NK-92 (cell line): Measurements from ENCODE around the gene C19orf25.

ENCODE experiments used
- DNase-seq: peaks from one replicate; lab custom pipeline; 2025; ENCODE audit not compliant: unreplicated experiment; lab: John Stamatoyannopoulos, UW

C19orf25 gene

DNA sequence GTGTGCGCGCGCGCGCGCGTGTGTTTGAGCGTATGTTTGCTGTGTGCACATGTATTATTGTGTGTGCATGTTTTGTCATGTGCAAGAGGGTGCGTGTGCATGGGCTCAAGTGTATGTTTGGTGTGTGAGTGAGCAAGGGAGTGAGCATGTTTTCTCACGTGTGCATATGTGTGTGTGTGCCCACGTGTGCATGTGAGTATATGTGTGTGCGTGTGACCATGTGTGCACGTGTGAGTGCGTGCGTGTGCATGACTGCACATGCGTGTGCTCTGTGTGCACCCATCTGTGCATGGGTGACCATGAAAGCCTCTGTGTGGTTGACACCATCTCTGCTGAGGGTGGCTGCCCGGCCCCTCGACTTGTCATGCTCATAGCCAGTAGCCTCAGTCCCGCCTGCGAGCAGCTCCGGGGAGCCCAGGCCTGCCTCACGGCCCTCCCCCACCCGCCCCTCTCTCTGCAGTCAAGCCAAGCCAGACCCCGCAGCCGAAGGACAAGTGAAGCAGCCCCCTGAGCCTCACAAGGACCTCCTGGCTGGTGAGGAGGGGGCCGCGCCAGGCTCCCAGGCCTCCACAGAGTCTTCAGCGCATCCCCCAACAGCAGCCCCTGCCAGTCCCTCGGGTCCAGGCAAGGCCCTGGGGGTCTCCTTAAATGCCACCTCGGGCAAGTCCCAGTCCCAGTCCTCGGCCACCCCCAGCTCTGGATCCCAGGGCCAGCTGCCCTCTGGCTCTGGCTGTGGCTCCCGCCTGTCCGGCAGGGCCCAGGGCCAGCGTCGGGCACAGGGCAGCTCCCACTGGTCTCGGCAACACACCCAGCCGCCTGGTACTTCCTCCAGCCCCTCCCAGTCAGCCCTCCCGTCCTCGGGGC lies 17.9 kb upstream of the C19orf25 start:
- no peak for DNase-seq

DNA sequence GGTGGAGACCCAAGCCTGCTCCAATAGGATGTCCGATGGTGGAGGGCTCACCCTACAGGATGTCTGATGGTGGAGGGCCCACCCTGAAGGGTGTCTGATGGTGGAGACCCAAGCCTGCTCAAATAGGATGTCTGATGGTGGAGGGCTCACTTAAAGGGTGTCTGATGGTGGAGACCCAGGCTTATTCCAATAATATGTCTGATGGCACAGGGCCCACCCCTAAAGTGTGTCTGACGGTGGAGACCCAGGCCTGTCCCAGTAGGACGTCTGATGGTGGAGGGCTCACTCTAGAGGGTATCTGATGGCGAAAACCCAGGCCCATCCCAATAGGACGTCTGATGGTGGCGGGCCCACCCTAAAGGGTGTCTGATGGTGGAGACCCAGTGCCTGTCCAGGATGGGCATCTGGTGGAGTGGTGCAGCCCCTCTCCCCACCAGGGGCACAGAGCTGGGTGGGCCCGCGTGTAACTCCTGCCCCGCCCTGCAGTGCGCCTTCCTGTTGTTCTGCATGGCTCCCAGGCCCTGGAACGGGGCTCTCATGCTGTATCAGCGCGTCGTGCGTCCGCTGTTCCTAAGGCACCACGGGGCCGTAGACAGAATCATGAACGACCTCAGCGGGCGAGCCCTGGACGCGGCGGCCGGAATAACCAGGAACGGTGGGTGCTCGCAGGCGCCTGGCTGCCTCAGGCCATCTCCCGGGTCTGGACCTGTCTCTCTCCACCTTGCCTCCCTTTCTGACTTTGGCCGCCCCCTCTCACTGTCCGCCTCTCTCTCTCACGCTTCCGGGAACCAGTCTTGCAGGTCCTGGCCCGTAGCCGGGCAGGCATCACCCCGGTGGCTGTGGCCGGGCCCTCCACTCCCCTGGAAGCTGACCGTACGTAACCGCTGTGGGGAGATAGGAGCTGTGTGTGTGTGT lies 17.0 kb upstream of the C19orf25 start:
- DNase-seq = no peak

DNA sequence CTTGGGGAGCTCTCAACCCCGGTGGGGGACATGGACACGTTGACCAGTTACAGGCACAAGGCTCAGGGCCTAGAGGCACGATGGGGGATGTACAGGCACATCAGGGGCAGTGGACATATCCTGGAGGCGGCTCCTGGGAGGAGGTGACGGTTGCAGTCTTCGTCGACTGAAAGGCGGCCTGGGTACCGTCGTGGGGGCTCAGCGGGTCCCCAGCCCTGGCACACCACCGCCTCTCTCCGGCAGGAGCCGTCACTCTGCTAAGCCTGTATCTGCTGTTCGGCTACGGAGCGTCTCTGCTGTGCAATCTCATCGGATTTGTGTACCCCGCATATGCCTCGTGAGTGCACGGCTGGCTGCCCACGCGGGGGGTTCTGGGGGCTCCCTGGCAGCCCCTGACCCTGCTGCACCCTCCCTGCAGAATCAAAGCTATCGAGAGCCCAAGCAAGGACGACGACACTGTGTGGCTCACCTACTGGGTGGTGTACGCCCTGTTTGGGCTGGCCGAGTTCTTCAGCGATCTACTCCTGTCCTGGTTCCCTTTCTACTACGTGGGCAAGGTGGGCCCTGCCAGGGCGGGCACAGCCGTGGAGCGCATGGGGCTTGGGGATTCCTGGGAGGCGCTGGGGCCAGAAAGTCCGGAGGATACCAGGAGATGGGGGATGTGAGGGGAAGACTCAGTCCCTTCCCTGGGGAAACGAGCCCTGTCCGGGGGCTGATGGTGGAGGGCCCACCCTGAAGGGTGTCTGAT lies 16.2 kb upstream of the C19orf25 start:
- DNase-seq = no peak

DNA sequence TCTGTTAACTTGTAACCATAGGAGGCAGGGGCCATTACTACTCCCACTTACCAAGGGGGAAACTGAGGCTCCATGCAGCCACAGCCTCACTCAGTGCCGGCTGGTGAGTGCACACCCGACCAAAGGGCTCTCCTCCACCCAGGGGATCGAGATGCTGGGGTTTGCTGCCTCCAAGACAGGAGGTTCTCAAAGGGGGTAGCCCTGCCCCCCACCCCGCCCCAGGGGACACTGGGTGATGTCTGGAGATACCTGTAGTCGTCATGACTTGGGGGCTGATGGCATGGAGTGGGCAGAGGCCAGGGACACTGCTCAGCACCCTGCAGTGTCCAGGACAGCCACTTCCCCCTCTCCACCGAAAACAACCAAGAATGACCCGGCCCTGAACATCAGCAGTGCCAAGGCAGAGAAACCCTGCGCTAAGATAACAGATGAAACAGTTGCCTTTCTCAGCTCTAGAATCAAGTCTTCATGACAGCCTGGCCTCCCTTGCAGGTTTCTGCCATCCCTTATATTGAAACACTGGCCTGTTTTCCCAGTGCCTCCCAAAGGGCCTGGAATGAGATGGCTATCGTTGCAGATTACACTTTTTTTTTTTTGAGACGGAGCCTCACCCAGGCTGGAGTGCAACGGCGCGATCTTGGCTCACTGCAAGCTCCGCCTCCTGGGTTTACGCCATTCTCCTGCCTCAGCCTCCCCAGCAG lies 15.2 kb upstream of the C19orf25 start:
- no peak for DNase-seq

DNA sequence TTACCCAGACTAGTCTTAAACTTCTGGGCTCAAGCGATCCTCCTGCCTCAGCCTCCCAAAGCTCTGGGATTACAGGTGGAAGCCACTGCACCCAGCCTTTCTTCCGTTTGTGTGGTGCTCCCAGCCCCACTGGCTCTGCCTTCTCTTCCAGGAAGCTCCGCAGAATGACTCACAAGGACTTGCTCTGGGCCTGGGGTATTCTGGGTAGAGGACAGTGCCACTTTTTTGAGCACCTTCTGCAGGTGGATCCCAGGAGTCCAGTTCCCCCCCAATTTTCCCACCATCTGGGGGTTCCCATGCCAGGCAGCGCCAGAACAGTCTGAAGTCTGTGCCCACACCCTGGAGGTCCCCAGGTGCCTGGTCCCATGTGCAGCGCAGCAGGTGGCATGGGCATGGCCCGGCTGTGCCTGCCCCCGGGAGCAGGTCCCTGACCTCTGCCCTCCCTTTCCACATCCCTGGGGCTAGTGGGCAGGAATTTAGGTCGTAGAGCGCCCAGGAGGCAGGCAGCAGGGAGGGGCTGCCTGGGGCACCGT lies 13.5 kb upstream of the C19orf25 start:
- no peak for DNase-seq

DNA sequence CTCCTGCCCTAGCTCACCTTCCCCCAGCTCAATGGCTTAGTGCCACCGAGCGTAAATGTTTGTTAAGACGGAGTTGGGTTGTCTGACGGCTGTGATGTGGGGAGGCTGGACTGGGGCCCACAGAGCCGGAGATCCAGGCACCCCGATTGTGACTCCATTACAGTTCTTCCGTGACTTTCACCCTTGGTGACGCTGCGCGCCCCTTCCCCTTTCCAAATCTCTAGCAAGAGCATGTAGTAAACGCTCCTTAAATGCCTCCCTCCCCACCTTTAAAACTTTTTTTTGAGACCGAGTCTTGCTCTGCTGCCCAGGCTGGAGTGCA lies 12.8 kb upstream of the C19orf25 start:
- no peak for DNase-seq

DNA sequence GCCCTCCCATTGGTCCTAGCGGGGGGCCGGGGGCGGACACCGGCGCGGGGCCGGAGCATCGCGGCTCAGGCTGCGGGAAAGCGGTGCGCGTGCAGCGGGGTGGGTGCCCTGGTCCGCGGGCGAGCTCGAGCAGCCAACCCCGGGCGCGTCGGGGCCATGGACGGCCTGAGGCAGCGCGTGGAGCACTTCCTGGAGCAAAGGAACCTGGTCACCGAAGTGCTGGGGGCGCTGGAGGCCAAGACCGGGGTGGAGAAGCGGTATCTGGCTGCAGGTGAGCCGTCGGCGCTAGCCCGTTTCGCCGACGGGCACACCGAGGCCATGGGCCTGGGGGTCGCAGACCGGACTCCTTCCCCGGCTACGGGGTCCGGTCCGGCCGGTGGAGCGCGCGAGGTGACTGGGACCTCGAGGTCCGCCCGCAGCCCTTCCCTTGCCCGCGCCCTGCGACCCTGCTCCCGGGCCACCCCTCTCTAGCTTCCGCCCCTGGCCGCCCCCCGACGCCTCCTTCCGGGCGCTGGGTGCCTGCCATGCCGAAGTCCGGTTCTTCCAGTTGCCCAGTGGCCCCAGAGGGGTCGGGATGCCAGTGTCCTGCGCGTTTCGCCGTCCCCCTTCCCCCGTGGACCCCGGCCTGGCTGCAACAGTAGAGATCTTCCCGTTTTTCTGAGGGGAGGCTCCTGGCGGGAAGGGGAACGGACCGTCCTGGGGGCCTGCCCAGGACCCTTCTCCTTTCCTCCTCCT lies 12.3 kb upstream of the C19orf25 start, which contains the start of gene REEP6:
Gene REEP6 (plus strand): TSS at position 68 of the 735 bp plus-strand sequence. CDS start 89 bp downstream, at position 157.
- DNase-seq = no peak

DNA sequence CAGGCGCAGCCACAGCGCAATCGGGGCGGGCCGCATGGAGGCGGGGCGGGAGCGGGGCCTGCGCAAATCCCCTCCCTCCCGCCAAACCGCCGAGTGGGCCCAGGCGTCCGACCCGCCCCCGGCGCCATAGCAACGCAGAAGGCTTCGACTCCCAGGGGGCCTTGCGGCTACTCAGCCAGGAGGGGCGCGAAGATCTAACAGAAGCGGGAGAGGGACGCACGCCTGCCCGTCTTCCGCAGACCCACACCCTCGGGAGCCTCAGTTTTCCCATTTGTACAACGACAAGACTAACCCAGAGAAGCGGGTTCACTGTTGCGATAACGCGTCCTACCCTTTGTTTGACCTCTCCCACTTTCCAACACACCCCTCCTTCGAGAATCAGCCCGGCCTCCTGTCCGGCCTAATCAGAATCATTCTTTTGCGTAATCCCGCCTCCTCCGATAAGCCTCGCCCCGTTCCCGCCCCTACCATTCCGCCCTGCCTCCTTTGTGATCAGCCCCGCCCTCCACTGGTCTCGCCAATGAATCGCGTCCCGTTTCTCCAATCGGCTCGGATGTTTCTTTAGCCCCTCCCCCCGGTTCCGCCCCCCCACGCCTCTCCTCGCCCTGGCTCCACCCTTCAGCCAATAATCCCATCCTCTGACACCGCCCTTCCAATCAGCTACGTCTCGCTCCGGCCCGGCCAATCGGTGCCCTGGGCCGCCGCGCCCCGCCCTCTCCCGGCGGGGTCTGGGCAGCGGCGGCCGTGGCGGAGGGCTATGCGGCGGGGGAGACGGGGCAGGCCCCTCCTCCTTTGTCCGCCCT lies 11.5 kb upstream of the C19orf25 start, which contains the start of gene PCSK4:
Gene PCSK4 (minus strand): TSS at position 40 of the 803 bp plus-strand sequence. CDS start 4 bp downstream, at position 36.
- peak; percentile 93 for DNase-seq

DNA sequence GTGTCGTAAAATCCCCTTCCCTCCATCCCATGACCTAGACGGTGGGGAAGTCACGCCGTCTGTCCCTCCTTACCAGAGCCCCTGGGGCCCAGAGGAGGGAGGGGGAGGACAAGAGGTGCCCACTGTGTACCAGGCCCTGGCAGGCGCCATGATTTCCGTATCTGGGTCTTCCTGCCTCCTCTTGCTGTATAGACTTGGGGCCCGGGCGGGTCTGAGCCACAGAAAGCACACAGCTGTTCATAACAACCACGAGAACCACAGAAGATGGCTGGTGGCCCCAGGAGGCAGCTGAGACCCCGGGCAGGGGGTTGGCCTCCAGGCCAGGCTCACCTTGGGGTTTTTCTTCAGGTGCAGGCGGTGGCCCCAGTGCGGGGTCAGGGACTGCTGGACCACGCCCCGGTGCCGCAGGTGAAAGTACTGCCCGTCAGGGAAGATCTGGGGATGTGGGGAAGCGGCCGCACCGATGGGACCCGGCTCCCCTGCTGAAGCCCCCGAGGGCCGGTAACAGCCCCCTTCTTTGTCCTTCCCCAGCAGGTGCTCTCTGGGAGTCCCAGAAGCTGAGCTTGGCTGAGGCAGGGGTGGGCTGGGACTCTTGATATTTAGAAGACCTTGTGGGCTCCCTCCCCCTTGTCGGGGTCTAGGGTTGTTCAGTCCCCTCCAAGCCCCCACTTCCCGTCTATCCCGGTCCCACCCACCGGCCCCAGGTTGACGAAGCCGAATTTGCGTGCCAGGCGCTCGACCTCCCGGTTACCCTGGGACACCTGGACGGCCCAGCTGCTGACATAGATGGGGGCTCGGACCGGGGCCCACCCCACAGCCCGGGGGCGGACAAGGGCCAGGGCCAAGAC lies 10.7 kb upstream of the C19orf25 start:
- DNase-seq = no peak

DNA sequence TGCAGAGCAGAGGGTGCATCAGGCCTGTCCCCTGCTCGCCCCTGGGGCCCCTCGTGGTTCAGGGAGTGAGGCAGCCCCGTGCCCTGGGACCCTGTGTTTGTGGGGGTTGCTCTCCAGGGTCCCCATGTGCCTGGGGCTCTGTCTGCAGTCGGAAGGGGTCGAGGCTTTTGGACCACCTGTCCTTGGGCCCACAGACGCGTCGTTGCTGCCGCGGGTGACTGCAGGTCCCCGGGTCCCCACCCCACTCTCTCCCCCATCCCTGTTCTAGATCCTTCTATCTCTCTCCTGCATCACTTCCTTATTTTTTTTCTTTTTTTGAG lies 9.2 kb upstream of the C19orf25 start:
- no peak for DNase-seq

DNA sequence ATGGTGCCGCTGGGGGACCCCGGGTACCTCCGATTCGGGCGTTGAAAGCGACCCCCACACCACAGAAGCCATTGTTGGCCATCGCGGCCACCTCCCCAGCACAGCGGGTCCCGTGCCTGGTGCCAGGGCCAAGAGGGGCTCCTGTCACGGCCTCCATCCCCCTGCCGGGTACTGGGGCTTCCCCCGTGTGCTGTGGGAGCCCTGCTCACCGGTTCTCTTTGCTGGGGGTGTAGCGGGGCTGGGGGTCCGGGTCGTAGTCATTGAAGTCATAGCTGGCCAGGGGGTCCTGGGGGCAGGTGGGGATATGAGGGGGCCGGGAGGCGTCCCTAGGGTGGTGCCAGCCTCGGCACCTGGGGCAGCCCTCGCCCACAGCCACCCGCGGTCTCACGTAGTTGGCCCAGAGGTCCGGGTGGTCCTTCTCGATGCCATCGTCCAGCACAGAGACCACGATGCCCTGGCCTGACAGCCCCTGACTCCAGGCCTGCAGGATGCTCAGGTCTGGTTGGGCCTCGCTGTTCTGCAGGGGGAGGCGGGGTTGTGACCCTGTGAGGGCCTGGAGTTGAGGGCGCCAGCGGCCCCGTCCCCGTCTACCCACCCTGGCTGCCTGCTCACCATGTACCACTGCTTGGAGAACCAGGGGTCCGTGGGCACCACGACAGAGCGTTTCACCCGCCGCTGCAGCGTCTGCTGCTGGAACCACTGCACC lies 8.7 kb upstream of the C19orf25 start:
- DNase-seq = no peak

DNA sequence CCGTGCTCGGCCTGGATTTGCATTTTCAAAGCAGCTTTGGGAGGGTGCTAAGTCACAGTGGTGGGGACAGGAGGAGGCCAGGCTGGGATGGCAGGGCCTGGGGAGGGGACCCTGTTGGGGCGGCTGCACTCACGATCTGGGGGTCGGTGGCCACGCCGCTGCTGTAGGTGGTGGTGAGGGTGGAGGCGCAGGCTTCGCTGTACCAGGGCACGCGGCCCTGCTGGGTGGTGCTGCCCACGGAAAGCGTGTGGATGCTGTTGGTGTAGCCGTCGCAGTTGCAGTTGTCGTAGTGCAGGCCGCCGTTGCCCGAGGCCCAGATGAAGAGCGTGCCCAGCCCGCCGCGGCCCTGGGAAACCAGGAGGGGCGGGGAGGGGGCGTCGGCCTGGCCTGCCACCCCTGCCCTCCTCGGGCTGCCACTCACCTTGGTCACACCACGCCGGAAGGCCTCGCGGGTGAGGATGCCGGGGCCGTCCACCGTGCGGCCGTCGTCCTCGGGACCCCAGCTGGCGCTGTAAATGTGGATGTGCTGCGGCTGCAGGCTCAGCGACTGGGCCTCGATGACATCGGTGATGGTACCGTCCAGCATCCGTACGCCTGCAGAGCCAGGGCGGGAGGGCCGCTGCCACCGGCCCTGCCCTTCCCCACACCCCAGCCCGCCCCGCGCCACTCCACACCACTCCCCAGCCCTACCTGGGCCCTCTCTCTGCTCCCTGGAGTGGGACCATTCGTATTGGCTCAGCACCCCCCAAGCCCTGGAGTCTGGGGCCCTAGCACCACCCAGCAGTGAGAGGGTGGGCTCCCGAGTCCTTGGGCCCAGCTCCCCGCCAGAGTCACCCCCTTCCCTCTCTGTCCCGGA lies 7.9 kb upstream of the C19orf25 start:
- no peak for DNase-seq

DNA sequence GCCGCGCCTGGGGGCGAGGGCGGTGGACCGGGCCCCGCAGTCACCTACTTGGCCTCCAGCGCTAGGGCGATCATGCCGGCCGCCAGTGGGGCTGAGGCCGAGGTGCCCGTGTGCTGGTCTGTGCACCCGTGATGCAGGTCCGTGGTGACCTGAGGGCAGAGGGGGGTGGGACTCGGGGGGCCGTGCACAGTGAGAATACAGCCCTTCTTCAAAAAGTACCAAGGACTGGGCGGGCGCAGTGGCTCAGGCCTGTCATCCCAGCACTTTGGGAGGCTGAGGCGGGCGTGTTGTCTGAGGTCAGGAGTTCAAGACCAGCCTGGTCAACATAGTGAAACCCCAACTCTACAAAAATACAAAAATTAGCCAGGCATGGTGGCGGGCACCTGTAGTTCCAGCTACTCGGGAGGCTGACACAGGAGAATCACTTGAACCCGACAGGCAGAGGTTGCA lies 5.0 kb upstream of the C19orf25 start:
- no peak for DNase-seq

DNA sequence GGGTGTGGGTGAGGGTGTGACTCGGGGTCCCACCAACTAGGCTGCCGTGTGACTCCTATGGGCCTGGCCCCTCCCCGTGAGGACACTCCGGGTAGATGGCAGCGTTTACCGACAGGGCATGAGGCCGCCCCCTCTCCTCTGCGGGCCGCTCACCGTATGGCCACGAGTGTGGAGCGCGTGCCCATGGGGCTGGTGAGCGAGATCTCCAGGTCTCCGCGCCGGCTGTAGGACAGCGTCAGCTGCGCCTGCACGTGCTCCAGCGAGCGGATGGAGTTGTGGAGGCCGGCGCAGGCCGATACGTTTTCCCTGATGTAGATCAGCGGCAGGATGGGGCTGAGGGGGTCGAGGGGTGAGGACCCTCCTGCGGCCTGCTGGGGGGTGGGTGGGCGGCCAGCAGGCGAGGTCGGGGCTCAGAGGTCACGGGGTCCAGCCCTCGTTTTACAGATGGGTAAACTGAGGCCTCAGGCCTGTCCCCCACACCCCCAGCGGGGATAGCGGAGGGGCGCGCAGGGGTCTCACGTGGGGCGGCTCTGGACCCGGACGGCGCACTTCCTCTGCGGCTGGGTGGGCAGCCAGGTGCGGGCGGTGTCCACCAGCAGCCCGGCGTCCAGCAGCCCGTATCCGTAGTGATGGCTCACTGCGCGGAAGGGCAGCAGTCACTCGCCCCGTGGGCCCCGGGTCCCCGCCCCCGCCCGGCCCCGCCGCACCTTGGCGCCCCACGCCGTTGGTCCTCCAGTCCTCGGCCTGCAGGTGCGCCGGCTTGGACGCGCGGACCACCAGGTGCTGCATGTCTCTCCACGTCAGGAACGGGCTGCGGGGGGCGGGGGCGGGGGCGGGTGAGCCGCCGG lies 4.3 kb upstream of the C19orf25 start:
- DNase-seq = no peak

DNA sequence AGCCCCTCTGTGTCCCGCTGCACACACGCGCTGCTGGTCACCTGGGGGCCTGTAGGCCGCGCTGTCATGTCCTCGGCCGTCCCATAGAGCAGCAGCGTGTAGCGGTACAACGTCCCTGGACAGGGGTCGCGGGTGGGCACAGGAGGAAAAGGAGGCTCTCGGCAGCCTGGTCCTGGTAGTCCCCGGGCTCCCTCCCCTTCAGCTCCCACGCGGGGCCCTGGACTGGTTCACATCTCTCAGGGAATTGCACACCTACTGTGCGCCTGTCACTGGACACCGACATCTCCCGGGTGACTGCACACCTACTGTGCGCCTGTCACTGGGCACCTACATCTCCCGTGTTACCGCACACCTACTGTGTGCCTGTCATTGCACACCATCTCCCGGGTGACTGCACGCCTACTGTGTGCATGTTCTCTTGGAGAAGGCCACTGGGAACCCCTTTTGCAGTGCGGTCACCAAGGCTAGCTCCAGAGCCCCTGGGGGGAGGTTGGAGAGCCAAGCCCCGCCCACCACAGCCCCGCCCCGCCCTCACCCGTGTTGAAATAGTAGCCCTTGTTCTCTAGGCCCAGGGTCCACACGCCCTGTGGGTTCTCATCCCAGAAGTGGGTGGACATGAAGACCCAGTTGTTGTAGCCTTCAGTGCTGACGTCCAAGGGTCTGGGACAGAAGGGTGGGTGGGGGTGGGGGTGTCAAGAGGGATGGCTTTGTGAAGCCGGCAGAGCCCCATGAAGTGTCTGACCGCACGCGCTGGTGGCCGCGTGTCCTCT lies 3.5 kb upstream of the C19orf25 start:
- no peak for DNase-seq
